ENCODE results near the gene FABP7. TPM values are rescaled to one million over a fixed set of nuclear protein-coding genes. Genes with fewer than 3 reads are reported as not detected.

FABP7 gene
- total RNA-seq, 1 experiment from 2014 or later, result 1.2 TPM

DNA sequence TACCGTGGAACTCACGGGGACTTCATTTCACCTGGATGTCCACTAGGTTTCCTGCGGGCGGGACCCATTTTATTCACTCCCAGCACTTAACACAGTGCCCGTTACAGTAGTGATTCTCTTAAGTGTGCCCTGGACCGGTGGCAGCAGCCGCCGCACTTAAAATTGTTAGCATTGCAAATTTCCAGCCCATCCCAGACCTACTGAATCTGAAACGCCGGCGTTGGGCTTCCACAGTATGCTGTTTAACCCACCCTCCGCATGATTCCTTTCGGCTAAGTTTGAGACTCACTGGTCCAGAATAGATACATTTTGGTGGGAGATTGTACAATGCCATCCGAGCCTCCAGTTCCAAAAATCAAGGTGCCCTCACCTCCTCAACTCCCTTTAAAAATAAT, 10.5 kb downstream of the FABP7 start:
- CTCF ChIA-PET, result no interaction called here
- Histone ChIP-seq H3K36me3 (ENCODE audit: insufficient read depth, low read length, poor library complexity, severe bottlenecking) (no peaks in the 10 kb centered on the region), H3K27ac (ENCODE audit: low read depth, low read length, poor library complexity, severe bottlenecking) (peak overlapping the region; percentile 86), H3K27me3 (replicated peaks; ENCODE audit: insufficient read depth, low read depth, low read length, poor library complexity) (no peaks in the 10 kb centered on the region), H3K9me3 (ENCODE audit: low read depth, low read length, poor library complexity, severe bottlenecking) (no peaks in the 10 kb centered on the region), H3K4me3 (ENCODE audit: low read depth, low read length, poor library complexity, severe bottlenecking) (peak overlapping the region; percentile 75), H3K4me1 (ENCODE audit: insufficient read depth, low read length, poor library complexity, severe bottlenecking) (peaks cover 23% of the 10 kb centered on the region)
- TF ChIP-seq, protein P1, sequence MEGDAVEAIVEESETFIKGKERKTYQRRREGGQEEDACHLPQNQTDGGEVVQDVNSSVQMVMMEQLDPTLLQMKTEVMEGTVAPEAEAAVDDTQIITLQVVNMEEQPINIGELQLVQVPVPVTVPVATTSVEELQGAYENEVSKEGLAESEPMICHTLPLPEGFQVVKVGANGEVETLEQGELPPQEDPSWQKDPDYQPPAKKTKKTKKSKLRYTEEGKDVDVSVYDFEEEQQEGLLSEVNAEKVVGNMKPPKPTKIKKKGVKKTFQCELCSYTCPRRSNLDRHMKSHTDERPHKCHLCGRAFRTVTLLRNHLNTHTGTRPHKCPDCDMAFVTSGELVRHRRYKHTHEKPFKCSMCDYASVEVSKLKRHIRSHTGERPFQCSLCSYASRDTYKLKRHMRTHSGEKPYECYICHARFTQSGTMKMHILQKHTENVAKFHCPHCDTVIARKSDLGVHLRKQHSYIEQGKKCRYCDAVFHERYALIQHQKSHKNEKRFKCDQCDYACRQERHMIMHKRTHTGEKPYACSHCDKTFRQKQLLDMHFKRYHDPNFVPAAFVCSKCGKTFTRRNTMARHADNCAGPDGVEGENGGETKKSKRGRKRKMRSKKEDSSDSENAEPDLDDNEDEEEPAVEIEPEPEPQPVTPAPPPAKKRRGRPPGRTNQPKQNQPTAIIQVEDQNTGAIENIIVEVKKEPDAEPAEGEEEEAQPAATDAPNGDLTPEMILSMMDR (conservative IDR thresholded peaks at IDR 0.05; ENCODE audit: low read depth, low read length), result no peak
- no peak for TF ChIP-seq EZH2 (IDR thresholded peaks at IDR 0.05; ENCODE audit: borderline replicate concordance, low read depth, low read length, poor library complexity, severe bottlenecking)
- DNase-seq (ENCODE audit: low spot score), result peak; percentile 49
- no TSS peak for BruUV-seq (replicated peaks)
- POLR2A ChIA-PET (ENCODE audit: low non-redundant PET), result no interaction called here
- intact Hi-C loops (cut with micrococcal nuclease; ENCODE audit: unreplicated experiment), result loop anchor here (2.0 kb wide), 1 partner anchor 49 kb away; no protein-coding TSS in a partner anchor

DNA sequence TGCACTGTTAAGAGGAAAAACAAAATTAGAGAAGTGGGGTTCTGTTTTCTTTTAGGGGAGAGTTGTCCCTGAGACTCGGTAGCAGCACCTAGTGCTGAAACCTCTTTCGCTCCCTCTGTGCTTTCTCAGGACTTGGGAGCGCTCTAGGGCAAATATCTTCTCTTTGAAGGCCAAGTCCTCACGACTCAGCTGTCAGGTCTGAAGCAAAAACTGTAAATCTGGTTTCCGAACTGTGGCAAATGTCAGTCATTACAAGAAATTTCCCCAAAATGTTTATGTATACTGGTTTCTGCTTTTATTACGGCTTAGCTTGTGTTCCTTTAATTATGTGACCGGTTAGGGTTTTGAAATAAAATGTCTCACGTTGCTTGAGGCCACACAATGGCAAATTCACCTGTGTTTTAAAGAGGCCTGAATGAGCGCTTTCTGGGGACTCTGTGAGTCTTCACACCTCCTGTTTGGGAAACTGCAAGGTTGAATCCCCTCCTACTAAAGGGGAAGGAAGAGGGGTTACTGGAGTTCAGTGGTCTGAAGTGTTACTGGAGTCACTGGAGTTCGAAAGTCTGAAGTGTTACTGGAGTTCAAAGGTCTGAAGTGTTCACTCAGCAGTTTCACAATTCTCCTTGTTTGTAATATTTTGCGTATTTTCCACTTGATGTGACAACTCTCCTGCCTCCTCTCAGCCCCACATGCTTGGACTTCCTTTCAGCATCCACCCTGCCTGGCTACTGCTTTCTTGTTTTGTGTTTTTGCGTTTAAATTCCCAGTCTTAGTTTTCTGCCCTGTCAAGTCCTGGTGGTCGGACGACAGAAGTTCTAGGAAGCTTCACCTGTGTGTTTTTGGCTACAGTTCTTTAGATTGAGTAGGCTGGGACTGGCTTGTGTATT, 11.2 kb downstream of the FABP7 start:
- CTCF ChIA-PET, result no interaction called here
- Histone ChIP-seq H3K36me3 (ENCODE audit: insufficient read depth, low read length, poor library complexity, severe bottlenecking) (no peaks in the 10 kb centered on the region), H3K4me3 (ENCODE audit: low read depth, low read length, poor library complexity, severe bottlenecking) (peak overlapping the region; percentile 75), H3K27ac (ENCODE audit: low read depth, low read length, poor library complexity, severe bottlenecking) (peak overlapping the region; percentile 86), H3K27me3 (replicated peaks; ENCODE audit: insufficient read depth, low read depth, low read length, poor library complexity) (no peaks in the 10 kb centered on the region), H3K9me3 (ENCODE audit: low read depth, low read length, poor library complexity, severe bottlenecking) (no peaks in the 10 kb centered on the region), H3K4me1 (ENCODE audit: insufficient read depth, low read length, poor library complexity, severe bottlenecking) (peaks cover 23% of the 10 kb centered on the region)
- intact Hi-C loops (cut with micrococcal nuclease; ENCODE audit: unreplicated experiment), result loop anchor here (2.0 kb wide), 1 partner anchor 48 kb away; no protein-coding TSS in a partner anchor
- TF ChIP-seq EZH2 (IDR thresholded peaks at IDR 0.05; ENCODE audit: borderline replicate concordance, low read depth, low read length, poor library complexity, severe bottlenecking), result no peak
- TF ChIP-seq, protein P1 (conservative IDR thresholded peaks at IDR 0.05; ENCODE audit: low read depth, low read length), result no peak
- DNase-seq (ENCODE audit: low spot score), result peak; percentile 19
- TSS peak; percentile 43 for BruUV-seq (replicated peaks)
- POLR2A ChIA-PET (ENCODE audit: low non-redundant PET), result no interaction called here

DNA sequence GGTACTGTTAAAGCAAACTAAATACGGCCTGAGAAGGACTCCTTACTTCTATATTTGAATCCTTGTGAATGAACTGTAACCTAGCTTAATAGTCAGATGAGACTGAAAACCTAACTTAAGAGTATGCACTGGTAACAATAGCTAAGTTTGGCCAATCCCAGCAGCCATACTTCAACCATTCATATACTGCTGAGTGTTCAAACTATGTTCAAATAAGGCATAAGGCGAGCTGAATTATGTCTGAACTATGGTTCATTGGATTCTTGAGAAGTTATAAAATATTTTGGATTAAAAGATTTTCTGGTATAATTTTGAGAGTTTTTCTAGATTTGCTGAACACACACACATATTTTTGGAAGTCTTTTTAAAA, 11.8 kb downstream of the FABP7 start:
- peaks cover 23% of the 10 kb centered on the region for H3K4me1 ChIP-seq (ENCODE audit: insufficient read depth, low read length, poor library complexity, severe bottlenecking)
- peak overlapping the region; percentile 86 for H3K27ac ChIP-seq (ENCODE audit: low read depth, low read length, poor library complexity, severe bottlenecking)
- POLR2A ChIA-PET (ENCODE audit: low non-redundant PET), result no interaction called here
- H3K36me3 ChIP-seq (ENCODE audit: insufficient read depth, low read length, poor library complexity, severe bottlenecking), result no peaks in the 10 kb centered on the region
- no TSS peak for BruUV-seq (replicated peaks)
- no peaks in the 10 kb centered on the region for H3K9me3 ChIP-seq (ENCODE audit: low read depth, low read length, poor library complexity, severe bottlenecking)
- intact Hi-C loops (cut with micrococcal nuclease; ENCODE audit: unreplicated experiment), result loop anchor here (2.0 kb wide), 1 partner anchor 48 kb away; no protein-coding TSS in a partner anchor
- TF ChIP-seq, protein P1 (conservative IDR thresholded peaks at IDR 0.05; ENCODE audit: low read depth, low read length), result no peak
- no peak for TF ChIP-seq EZH2 (IDR thresholded peaks at IDR 0.05; ENCODE audit: borderline replicate concordance, low read depth, low read length, poor library complexity, severe bottlenecking)
- CTCF ChIA-PET, result no interaction called here
- H3K27me3 ChIP-seq (replicated peaks; ENCODE audit: insufficient read depth, low read depth, low read length, poor library complexity), result no peaks in the 10 kb centered on the region
- peak; percentile 39 for DNase-seq (ENCODE audit: low spot score)
- peak overlapping the region; percentile 75 for H3K4me3 ChIP-seq (ENCODE audit: low read depth, low read length, poor library complexity, severe bottlenecking)
